ENCODE measurements around the gene POP4.
"Not testable (repeated sequence)": the region's sequence is repeated elsewhere in the genome, so short reads cannot be mapped to it uniquely, and the experiment has no call there.

POP4 gene, protein sequence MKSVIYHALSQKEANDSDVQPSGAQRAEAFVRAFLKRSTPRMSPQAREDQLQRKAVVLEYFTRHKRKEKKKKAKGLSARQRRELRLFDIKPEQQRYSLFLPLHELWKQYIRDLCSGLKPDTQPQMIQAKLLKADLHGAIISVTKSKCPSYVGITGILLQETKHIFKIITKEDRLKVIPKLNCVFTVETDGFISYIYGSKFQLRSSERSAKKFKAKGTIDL

DNA sequence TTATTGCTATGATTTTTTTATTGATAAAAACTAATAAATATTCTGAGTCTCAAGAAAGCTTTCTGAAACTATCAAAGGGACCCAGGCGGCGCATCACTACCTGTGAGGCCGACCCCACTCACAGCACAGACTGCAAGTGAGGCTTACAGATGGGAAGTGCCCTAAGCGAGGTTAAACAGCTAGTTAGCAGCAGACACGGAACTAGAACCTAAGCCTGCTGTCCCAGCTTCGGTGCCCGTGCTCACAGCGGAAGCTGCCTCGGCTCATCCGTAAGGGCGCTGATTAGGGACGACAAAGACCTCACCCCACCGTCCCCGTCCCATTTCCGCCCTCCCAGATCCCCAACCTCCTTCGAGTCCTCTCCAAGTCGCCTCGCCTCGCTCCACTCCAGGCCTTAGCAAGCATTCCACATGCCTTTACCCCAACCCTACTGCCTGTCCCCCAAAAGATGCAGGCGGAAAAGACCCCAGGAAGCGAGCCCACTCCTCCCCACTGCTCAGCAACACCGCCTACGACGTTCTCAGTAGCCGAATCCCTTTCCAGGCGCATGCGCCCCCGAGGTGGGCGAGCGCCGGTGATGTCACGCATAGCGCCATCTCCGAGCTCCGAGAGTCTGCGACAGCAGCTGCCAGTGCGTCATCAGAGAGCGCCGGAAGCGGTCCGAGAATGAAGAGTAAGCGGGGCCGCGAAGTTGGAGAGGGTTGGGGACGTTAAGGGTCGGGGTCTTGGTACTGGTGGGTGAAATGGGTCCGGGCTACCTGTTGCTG is at the start of gene POP4:
Gene POP4 (plus strand): TSS at position 631 of the 767 bp plus-strand sequence. CDS start 36 bp downstream, at position 667.
- peak; percentile 92 for DNase-seq

DNA sequence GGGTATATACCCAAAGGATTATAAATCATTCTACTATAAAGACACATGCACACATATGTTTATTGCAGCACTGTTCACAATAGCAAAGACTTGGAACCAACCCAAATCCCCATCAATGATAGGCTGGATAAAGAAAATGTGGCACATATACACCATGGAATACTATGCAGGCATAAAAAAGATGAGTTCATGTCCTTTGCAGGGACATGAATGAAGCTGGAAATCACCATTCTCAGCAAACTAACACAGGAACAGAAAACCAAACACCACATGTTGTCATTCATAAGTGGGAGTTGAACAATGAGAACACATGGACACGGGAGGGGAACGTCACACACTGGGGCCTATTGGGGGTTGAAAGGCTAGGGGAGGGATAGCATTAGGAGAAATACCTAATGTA is 47.0 kb upstream of the POP4 start:
- not testable (repeated sequence) for DNase-seq

DNA sequence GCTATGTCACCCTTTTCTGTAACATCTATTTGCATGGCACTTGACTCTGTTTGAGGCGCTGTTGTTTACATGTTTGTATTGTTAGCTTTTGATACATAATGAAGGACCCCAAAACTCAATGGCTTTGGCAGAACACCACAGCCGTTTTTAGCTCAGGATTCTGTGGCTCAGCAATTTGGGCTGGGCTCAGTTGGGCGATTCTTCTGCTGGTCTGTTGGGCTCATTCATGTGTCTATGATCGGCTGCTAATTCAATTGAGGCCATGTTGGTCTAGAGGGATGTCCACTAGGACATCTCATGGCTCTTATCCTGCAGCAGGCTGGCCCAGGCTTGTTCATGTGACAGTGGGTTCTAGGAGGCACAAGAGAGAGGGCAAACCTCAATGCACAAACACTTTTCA is 46.3 kb upstream of the POP4 start:
- DNase-seq: no peak

DNA sequence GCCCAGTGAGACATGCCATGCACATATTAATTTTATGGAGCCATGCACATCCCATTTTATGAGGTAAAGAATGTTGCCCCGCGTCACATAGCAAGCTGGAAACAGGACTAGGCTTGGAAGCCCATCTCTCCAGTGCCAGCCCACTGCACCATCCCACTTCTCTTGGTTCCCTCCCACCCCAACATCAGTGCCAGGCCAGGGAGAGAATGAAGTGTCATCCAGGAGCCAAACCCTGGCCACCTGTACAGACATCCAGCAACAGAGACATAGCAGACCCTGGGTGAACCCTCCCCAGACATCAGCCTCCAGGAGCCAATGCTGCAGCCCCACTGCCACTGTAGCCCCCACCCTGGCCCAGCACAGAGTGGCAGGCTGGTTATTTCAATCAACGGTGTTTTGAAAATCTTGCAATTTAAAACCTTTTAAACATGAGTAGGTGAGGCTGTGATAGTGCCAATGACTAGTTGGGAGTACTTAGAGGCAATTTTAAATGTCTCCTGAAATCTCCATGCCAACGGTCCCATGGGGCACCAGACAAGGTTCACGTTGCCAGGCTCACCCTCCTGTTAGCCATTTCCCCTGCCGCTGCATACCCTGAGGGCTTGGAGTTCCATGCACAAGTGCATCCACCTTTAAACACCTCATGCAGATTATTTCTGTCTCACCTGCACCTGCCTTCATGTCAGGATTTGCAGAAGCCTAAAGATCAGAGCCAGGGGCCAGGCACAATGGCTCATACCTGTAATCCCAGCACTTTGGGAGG is 45.6 kb upstream of the POP4 start:
- no peak for DNase-seq

DNA sequence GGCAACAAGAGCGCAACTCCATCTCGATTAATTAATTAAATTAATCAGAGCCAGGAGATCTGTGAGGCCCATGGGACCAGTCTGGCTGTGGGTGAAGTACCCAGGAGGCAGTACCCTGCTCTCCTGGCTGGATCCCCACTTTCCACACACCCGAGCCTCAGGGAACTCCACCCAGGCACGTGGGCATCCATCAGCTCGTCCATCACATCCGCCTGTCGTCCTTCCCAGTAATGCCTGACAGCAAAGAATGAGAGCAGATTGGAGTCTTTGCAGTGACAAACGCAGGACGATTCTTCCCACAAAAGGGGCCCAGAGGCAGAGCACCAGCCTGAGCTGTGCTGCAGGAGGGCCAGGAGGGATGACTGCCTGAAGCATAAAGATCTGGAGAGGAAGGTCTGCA is 44.5 kb upstream of the POP4 start:
- no peak for DNase-seq

DNA sequence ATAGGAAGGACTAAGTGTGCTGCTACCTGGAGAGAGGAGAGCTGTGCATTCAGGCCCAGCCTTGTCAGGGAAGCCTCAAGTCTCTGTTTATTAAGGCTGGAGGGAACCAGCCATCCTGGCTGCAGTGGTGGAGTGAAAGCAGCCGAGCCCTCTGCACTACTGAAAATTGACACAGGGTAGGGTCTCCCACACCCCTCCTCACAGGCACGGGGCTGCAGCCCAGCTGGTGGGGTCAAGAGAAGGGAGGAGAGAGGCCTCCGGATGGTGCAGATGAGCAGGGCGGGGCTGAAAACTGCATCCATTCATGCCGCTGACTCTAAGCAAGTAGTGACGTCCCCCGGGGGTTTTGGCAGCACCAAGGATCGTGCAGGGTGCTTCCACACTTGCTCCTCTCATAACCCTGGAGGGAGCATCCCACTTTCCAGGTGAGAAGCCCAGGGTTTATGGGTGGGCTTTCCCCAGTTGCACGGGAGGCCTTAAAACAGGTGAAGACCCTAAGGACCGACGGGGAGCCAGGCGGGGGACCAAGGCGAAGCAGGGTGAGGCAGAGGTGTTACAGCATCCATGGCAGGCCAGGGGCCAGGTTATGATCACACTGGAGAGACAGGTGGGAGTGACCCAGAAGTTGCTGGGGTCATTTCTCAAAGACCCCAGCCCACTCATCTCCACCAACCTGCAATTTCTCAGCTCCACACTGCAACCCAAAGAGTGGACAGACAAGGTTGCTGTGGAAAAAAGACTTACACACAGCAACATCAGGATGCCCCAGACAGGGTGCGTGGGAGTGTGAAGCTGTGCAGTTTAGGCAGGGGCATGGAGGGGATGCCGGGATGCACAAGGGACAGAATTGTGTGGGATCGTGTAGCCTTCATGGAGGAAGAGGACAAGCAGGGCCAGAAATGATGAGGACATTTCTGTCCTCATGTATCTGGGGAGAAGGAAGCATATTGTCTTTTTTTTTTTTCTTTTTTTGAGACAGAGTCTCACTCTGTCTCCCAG is 43.5 kb upstream of the POP4 start:
- DNase-seq: no peak

DNA sequence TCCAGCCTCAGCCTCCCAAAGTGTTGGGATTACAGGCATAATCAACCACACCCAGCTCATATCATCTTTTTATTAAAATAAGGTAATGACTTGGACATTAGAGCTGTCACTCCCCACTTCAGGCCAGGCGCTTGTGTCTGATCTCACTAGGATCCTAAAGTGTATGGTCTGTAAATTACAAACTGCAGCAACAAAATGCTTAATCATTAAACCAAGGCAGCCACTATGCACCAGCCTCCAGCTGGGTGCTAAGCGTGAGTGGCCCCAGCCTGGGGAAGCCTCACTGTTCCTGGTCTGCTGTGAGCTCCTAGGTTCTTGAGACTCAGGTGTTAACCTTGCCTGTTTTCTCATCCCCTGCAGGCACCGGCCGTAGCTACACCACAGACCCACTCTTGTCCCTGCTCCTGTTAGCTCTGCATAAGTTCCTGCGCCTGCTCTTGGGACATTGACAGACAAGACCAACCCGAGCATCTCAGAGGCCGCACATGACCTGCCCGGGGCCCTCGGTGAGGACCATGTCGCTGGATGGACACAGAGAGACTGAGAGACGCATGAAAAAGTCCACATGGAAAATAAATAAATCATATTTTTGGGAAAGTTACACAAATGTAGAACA is 42.5 kb upstream of the POP4 start:
- DNase-seq: no peak

DNA sequence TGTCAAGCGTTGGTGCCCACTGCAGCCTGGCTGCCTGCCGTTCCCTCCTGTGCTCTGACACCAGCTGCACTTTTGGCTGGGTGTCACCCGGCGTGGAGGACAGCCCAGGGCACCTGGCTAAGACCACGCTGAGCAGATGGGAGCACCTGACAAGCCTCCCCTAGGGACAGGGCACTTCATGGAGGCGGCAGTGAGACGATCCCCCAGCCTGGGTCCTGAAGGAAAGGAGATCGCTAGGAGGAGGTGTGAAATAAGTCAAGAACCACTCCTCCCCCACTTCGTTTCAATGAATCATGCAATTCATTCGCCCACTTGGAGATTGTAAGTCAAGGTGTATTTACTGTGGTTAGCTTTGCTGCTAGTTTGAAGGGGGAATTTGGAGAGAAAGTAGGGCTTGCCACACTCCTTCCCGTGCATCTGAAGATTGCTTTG is 41.5 kb upstream of the POP4 start:
- no peak for DNase-seq

DNA sequence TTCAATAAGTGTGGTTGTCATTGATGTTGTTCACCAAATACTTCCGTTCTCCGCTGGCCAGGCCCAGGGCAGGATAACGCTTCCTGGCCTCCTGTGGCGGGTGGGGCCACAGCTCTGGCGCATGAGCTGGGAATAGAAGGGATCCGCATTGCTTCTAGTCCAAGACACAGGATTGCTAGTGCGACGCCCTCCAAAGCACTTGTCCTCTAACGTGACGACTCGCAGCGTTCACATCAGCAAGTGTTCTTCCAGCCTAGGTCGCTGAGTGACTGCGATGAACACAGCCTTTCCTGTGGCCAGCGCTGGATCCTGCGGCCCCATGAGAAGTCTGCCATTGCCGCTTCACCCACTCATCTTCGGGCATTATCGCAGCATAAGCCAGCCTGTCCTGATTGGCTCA is 40.9 kb upstream of the POP4 start:
- no peak for DNase-seq

DNA sequence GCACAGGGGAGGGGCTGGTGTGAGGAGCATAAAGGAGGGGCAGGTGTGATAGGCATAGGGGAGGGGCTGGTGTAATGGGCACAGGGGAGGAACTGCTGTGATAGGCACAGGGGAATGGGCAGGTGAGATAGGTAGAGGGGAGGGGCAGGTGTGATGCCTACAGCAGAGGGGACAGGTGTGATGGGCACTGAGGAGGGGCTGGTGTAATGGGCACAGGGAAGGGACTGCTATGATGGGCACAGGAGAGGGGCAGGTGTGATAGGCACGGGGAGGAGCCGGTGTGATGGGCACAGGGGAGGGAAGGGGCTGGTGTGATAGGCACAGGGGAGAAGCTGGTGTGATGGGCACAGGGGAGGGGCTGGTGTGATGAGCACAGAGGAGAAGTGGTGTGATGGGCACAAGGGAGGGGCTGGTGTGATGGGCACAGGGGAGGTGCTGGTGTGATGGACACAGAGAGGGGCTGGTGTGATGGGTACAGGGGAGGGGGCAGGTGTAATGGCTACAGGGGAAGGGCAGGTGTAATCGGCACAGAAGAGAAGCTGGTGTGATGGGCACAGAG is 39.5 kb upstream of the POP4 start:
- DNase-seq: no peak

DNA sequence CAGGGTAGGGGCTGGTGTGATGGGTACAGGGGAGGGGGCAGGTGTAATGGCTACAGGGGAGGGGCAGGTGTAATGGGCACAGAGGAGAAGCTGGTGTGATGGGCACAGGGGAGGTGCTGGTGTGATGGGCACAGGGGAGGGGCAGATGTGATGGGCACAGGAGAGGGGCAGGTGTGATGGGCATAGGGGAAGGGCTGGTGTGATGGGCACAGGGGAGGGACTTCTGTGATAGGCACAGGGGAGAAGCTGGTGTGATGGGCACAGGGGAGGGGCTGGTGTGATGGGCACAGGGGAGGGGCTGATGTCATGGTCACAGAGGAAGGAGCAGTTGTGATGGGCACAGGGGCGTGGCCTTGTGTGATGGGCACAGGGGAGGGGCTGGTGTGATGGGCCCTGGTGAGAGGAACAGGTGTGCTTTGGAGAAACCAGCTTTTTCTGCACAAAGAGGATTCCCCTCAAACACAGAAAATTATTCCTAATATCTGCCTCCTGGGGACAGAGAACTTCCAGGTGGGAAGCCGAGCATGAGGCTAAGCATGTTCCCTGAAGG is 38.6 kb upstream of the POP4 start:
- no peak for DNase-seq

DNA sequence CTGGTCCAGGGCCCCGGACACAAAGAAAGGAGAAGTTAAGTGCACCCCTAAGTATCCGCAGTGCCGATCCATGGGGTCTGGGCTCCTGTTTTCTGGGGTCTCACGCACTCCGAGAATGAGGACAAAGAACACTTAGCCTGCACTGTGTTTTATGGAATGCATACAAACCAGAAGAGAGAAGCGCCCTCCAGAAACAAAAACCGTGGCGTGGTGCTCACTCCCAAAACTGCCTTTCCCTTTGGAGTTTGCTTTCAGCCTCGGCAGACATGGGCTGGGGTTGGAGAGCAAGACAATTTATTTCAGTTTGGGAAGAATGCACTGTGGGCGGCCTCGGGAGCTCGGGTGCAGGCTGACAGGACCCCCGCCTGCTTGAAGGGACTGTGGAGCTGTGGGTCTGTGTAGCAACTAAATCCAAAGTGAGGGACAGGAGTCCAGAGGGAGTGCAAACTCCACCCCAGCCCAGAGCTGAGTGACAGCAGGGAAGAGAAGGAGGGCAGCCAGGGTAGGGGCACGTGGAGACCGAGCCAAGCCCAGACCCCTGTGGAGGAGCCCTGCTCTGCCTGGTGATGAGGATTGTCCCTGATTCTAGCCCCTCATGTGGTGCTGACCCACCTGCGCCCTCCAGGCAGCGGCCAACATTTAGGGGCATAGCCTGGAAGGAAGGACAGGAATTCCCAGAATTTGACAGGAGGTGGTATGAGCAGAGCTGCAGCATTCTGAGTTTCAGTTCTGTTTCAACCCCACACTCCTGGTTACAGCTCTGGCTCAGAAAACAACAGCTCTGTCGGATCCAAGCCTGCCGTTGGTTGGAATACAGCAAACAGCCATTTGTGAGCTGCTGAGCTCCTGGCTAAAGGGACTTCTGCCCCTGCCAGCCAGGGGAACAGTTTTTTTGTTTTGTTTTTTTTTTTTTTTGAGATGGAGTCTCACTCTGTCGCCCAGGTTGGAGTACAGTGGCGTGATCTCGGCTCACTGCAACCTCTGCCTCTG is 37.8 kb upstream of the POP4 start:
- DNase-seq: no peak

DNA sequence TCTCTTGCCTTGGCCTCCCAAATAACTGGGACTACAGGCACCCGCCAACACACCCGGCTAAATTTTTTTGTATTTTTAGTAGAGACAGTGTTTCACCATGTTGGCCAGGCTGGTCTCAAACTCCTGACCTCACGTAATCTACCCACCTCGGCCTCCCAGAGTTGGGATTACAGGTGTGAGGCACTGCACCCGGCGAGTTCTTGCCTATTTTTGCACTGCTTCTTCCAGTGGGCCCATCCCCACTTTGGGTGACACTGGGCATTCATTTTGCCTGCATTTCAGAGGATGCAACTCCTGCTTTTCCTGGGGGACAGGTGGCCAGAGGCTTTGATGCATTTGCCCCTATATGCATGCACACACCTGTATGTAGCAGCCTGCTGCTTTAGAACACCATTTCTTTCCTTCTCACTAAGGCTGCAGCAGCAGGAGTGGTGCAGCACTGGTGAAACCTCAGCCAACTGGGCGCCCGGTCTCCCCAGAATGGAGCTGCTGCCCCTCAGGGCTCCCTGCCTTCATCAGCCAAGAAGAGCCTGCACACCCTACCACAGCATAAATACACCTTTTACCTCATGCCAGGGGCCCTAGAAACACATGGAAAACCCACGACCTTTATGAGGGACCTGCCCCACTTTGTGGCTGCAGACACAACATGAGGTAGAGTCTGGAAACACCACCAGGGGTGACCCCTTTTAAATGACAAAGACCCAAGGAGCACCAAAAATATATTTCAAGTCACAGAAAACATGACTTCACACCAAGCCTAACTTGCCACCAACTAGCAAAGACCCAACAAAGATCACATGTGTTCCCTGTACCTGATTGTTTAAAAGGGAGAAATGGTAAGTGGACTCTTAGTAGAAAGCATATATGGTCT is 36.8 kb upstream of the POP4 start:
- no peak for DNase-seq

DNA sequence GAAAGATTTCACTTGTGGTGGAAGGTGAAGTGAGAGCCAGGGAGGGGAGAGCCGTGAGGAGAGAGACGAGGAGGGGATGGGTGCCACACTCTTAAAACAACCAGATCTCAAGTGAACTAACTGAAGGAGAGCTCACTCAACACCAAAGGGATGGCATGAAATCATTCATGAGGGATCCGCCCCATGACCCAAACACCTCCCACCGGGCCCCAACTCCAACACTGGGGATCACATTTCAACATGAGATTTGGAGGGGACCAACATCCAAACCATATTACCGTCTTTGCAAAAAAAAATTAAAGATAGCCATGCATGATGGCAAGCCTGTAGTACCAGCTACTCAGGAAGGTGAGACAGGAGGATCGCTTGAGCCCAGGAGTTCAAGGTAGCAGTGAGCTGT is 34.9 kb upstream of the POP4 start:
- DNase-seq: no peak

DNA sequence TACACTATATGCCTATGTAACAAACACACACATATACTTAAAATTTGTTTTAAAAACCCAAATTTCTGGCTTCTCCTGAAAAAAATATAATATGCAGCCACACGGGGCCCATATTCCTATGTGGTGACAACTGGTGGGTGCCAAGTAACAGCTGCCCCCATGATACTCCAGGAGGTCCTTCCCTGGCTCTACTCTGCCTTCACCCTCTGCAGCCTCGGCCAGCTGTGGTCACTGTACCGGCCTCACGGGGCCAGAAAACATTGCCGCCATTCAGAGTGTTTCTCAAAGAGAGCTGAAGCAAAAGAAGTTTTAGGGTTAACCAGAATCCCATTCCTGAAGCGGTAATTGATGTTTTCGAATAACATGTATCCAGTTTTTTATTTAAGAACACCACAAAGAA is 32.6 kb upstream of the POP4 start:
- no peak for DNase-seq

DNA sequence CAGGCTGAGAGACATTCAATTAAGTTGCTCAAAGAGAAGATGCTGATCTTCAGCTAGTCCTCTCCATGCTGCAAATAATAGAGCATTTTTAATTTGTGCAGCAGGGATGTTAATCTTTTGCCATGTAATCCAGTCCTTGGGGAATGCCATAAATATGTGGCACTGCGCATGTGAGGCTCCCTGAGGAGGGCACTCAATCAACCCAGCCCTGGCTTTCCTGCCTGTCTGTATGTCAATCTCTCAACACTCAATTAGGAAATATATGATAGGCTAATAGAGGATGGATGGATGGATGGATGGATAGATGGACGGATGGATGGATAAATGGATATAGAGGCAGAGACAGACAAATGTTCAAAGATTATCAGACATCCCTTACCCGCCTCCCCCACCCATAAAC is 31.6 kb upstream of the POP4 start:
- no peak for DNase-seq

DNA sequence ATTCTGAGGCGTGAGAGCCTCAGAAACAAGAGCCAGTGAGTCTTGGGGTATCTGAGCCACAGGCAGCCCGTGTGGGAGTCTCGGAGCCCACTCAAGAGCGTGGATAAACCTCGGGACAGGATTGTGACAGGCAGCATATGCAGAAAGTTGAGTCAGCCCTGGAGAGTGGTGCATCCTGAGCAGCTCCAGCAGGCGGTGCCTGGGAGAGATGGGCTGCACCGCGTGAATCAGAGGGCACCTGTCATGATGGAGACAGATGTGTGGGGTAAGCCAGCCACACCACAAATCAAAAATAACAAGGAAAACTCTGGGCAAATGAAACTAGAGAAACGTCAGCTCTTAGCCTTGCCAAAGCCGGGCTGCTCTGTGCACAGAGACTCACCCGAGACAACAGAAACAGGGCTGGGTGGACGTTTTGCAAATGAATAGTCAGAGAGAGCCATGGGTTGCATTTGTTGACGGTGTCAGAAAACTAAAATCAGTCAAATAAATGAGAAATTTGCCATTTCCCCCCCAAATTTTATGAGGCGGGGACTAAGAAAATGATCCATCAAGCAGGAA is 30.0 kb upstream of the POP4 start:
- DNase-seq: no peak

DNA sequence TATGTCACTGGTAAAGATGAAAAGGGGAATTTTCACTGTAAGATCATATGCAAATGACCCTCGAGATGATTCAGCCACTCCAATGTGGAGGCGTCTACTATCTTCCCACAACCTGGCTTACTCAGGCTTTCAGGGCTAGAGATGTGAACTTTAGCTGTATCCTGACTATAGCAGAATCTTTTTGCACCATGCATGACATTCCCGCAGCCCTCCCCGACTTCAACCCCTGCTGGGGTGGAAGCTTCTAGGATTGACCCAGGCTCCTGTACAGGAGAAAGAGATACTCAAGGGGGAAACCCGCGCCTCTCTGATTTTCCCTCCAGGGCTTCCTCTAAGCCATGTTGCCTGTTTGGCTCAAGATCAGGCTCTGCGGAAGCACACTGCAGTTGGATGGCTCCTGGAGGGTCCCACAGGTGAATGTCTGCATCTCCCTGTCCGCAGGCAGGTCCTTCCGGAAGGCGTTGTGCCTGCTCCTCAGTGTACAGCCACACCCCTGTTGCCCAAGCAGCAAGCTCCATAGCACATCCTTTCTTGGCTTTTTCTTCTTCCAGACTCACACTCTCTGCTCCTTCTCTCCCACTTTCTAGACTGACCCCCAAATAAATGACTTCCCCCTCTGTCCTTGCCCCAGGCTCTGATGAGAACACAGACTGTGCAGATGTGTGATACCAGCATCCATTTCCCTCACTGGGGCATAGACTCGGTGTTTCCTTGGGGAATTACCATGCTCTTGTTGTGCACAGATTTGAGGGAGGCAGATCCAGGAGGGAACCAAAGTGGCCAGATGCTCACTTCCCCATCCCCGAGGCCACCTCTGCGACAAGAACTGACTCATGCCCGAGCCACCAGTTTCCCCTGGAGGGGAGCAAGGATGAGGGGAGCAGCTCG is 29.1 kb upstream of the POP4 start:
- no peak for DNase-seq
